GM12878 (cell line): Measurements from ENCODE around the gene CYP46A1.

Experiments used
- EED ChIP-seq: sonication (generic); IDR thresholded peaks from 2 replicates; pipeline ENCODE4 v1.6.1; 2016; ENCODE audit warnings: antibody characterized with exemption, low read depth
- HDAC2 ChIP-seq: fragments of 200-600 bp; sonication (generic); IDR thresholded peaks from 2 replicates; pipeline ENCODE4 v1.6.1; 2017
- MAX ChIP-seq: IDR thresholded peaks from 2 replicates; pipeline ENCODE4 v1.6.1; 2012; ENCODE audit warnings: low read depth, low read length, improper control_type of control experiment
- MTA3 ChIP-seq: IDR thresholded peaks from 2 replicates; pipeline ENCODE4 v1.6.1; 2012; ENCODE audit warnings: low read length, inconsistent platforms, borderline replicate concordance
- MYB ChIP-seq: fragments of 150-350 bp; IDR thresholded peaks from 2 replicates; pipeline ENCODE4 v1.6.1; 2014; ENCODE audit warnings: mild to moderate bottlenecking, low read depth, low read length, borderline replicate concordance
- POLR2AphosphoS5 ChIP-seq: IDR thresholded peaks from 2 replicates; pipeline ENCODE4 v1.6.1; 2011; ENCODE audit warnings: mild to moderate bottlenecking, low read length, inconsistent platforms
- RCOR1 ChIP-seq: conservative IDR thresholded peaks from 2 replicates; pipeline ENCODE4 v1.6.1; 2012; ENCODE audit warnings: low read depth, low read length, improper control_type of control experiment
- WRNIP1 ChIP-seq: IDR thresholded peaks from 2 replicates; pipeline ENCODE4 v1.6.1; 2011; ENCODE audit warnings: low read depth, low read length, improper control_type of control experiment, borderline replicate concordance
- ZNF24 ChIP-seq: fragments of 450-650 bp; IDR thresholded peaks from 2 replicates; pipeline ENCODE4 v1.6.1; 2017; ENCODE audit warnings: antibody characterized with exemption, mild to moderate bottlenecking
- TF ChIP-seq, protein P1 (sequence below): fragments of 450-650 bp; IDR thresholded peaks from 2 replicates; pipeline ENCODE4 v1.6.1; 2016; ENCODE audit warnings: mild to moderate bottlenecking, moderate library complexity, borderline replicate concordance
- TF ChIP-seq, protein P2 (sequence below): IDR thresholded peaks from 2 replicates; pipeline ENCODE4 v1.6.1; 2011; ENCODE audit warnings: low read depth, low read length, improper control_type of control experiment, borderline replicate concordance
- TF ChIP-seq, protein P3 (sequence below), 3 experiments: IDR thresholded peaks in 2 of 3; conservative IDR thresholded peaks in 1 of 3; 2 replicates each; pipeline ENCODE4 v1.5.1; 2011; ENCODE audit warnings: low read depth in 3 of 3, low read length in 3 of 3, mild to moderate bottlenecking in 3 of 3, control low read depth in 2 of 3, moderate library complexity in 2 of 3, inconsistent platforms in 1 of 3, mixed read lengths in 1 of 3; ENCODE audit not compliant: control insufficient read depth in 2 of 3, insufficient read depth in 1 of 3; ENCODE audit errors: extremely low read depth in 1 of 3

DNA sequence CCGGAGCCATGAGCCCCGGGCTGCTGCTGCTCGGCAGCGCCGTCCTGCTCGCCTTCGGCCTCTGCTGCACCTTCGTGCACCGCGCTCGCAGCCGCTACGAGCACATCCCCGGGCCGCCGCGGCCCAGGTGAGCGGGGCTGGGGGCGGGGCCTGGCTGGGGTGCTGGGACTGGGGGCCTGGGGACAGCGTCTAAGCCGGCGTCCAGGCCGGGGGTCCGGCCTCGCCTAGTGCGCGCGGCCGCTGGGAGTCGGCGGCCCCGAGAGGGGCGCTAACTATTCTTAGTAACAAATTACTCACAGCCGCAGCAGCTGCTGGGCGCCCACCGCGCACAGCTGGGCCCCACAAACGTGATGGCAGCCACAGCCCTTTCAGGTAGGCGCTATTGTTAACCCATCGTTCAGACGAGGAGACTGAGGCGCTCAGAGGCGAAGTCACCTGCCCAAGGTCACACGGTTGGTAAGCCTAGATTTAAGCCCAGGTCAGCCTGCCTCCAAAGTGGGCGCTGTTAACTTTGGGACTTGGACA is 374 bp downstream of the CYP46A1 start:
- TF ChIP-seq MTA3 (no peak), ZNF24 (no peak), RCOR1 (no peak), WRNIP1 (no peak), POLR2AphosphoS5 (no peak), EED (no peak), MYB (no peak), MAX (no peak), HDAC2 (no peak)
- TF ChIP-seq, protein P1, sequence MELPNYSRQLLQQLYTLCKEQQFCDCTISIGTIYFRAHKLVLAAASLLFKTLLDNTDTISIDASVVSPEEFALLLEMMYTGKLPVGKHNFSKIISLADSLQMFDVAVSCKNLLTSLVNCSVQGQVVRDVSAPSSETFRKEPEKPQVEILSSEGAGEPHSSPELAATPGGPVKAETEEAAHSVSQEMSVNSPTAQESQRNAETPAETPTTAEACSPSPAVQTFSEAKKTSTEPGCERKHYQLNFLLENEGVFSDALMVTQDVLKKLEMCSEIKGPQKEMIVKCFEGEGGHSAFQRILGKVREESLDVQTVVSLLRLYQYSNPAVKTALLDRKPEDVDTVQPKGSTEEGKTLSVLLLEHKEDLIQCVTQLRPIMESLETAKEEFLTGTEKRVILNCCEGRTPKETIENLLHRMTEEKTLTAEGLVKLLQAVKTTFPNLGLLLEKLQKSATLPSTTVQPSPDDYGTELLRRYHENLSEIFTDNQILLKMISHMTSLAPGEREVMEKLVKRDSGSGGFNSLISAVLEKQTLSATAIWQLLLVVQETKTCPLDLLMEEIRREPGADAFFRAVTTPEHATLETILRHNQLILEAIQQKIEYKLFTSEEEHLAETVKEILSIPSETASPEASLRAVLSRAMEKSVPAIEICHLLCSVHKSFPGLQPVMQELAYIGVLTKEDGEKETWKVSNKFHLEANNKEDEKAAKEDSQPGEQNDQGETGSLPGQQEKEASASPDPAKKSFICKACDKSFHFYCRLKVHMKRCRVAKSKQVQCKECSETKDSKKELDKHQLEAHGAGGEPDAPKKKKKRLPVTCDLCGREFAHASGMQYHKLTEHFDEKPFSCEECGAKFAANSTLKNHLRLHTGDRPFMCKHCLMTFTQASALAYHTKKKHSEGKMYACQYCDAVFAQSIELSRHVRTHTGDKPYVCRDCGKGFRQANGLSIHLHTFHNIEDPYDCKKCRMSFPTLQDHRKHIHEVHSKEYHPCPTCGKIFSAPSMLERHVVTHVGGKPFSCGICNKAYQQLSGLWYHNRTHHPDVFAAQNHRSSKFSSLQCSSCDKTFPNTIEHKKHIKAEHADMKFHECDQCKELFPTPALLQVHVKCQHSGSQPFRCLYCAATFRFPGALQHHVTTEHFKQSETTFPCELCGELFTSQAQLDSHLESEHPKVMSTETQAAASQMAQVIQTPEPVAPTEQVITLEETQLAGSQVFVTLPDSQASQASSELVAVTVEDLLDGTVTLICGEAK, result no peak
- TF ChIP-seq, protein P2, sequence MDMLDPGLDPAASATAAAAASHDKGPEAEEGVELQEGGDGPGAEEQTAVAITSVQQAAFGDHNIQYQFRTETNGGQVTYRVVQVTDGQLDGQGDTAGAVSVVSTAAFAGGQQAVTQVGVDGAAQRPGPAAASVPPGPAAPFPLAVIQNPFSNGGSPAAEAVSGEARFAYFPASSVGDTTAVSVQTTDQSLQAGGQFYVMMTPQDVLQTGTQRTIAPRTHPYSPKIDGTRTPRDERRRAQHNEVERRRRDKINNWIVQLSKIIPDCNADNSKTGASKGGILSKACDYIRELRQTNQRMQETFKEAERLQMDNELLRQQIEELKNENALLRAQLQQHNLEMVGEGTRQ, result no peak
- TF ChIP-seq, protein P3, sequence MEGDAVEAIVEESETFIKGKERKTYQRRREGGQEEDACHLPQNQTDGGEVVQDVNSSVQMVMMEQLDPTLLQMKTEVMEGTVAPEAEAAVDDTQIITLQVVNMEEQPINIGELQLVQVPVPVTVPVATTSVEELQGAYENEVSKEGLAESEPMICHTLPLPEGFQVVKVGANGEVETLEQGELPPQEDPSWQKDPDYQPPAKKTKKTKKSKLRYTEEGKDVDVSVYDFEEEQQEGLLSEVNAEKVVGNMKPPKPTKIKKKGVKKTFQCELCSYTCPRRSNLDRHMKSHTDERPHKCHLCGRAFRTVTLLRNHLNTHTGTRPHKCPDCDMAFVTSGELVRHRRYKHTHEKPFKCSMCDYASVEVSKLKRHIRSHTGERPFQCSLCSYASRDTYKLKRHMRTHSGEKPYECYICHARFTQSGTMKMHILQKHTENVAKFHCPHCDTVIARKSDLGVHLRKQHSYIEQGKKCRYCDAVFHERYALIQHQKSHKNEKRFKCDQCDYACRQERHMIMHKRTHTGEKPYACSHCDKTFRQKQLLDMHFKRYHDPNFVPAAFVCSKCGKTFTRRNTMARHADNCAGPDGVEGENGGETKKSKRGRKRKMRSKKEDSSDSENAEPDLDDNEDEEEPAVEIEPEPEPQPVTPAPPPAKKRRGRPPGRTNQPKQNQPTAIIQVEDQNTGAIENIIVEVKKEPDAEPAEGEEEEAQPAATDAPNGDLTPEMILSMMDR (IDR thresholded peaks at IDR 0.05 in 2 of 3, conservative IDR thresholded peaks at IDR 0.05 in 1 of 3; ENCODE audit: control insufficient read depth in 2 of 3, extremely low read depth in 1 of 3, insufficient read depth in 1 of 3, low read depth in 3 of 3, low read length in 3 of 3), result no peak
